ENCODE measurements around the gene VAC14.

DNA sequence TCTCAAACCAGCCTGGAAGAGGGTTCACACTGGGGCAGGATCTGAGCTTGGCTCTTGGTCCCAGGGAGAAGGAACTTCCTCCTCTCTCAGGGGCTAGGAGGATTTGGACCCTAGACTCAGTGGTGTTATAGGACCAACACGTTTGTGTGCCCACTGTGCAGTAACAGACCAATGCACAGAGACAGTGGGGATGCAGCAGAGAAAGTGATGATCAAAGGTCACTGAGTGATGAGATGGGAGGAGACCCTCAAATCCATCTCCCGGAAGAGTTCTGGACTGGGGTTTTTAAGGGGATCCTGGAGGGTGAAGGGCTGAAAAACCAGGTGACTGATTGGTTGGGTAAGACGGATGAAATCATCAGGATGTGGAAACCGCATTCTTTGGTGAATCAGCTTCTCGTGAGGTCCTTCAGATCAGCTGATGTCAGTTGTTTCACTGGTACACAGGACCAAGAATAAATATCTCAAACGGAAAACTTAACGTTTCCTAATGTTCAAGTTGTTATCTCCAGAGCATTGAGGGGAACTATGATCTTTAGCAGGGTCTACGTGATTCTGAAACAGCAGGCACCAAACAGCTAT, 3.3 kb upstream of the VAC14 start:
- TF ChIP-seq POLR2A (IDR thresholded peaks at IDR 0.05; ENCODE audit: low read depth) (no peak), POLR2AphosphoS5 (IDR thresholded peaks at IDR 0.05) (no peak)

Measured in esophagus muscularis mucosa (tissue), 2 donors.